ENCODE measurements around the gene ZNF853. TPM values are rescaled to one million over a fixed set of nuclear protein-coding genes. Genes with fewer than 3 reads are reported as not detected.
"Not testable (repeated sequence)": the region's sequence is repeated elsewhere in the genome, so short reads cannot be mapped to it uniquely, and the experiment has no call there.

ZNF853 gene
- total and polyA plus RNA-seq, 5 donors, result 8.2 to 20.6 (median 15.7) TPM

GRCh38 chr7:6578114-6579084 is 37.0 kb upstream of the ZNF853 start:
- intact Hi-C loops (cut with DNase I), result no loop called here
- Histone ChIP-seq H3K4me1 (ENCODE audit: control insufficient read depth, insufficient read depth, low read length) (no peaks in the 10 kb centered on the region), H3K4me3 (ENCODE audit: low read length) (no peak overlapping the region), H3K9me3 (ENCODE audit: control insufficient read depth, low read length) (no peaks in the 10 kb centered on the region), H3K27ac (ENCODE audit: low read length) (peak overlapping the region; percentile 86), H3K27me3 (ENCODE audit: control insufficient read depth, insufficient read depth) (no peaks in the 10 kb centered on the region)
- WGBS, result 78% methylated on average over 18 of the region's 18 CpGs
- ATAC-seq, result no peak
- peak in 2 of 3 donors; percentile 28 to 65 for DNase-seq

- ATAC-seq, result no peak
- WGBS, result 90% methylated on average over 4 of the region's 4 CpGs
- Histone ChIP-seq H3K27me3 (ENCODE audit: control insufficient read depth, insufficient read depth) (no peaks in the 10 kb centered on the region), H3K27ac (ENCODE audit: low read length) (no peak overlapping the region), H3K4me1 (ENCODE audit: control insufficient read depth, insufficient read depth, low read length) (no peaks in the 10 kb centered on the region), H3K4me3 (ENCODE audit: low read length) (no peak overlapping the region), H3K9me3 (ENCODE audit: control insufficient read depth, low read length) (no peaks in the 10 kb centered on the region)
- peak in 2 of 3 donors; percentile 7 to 24 for DNase-seq
- intact Hi-C loops (cut with DNase I), result no loop called here
These were observed 36.0 kb upstream of the ZNF853 start for GRCh38 chr7:6579446-6579845.

DNA sequence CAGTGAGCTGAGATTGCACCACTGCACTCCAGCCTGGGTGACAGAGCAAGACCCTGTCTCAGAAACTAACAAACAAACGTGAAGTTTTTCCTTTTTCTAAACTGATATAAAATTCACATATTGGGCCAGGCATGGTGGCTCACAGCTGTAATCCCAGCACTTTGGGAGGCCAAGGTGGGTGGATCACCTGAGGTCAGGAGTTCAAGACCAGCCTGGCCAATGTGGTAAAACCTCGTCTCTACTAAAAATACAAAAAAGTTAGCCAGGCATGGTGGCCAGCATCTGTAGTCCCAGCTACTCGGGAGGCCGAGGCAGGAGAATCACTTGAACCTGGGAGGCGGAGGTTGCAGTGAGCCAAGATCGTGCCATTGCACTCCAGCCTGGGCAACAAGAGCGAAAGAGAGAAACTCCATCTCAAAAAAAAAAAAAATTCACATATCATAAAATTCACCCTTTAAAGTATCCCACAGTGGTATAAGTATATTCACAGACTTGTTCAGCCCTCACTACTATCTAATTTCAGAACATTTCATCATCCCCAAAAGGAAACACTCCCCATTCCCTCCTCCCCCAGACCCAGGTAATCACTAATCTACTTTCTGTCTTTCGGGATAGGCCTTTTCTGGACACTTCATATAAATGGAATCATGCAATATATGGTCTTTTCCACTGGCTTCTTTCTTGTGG is 29.5 kb upstream of the ZNF853 start:
- H3K27ac ChIP-seq (ENCODE audit: low read length); H3K27me3 ChIP-seq (ENCODE audit: control insufficient read depth, insufficient read depth); intact Hi-C loops (cut with DNase I); H3K4me3 ChIP-seq (ENCODE audit: low read length); H3K4me1 ChIP-seq (ENCODE audit: control insufficient read depth, insufficient read depth, low read length); H3K9me3 ChIP-seq (ENCODE audit: control insufficient read depth, low read length); ATAC-seq; DNase-seq: not testable (repeated sequence)
- 89% methylated on average over 8 of the region's 8 CpGs for WGBS

DNA sequence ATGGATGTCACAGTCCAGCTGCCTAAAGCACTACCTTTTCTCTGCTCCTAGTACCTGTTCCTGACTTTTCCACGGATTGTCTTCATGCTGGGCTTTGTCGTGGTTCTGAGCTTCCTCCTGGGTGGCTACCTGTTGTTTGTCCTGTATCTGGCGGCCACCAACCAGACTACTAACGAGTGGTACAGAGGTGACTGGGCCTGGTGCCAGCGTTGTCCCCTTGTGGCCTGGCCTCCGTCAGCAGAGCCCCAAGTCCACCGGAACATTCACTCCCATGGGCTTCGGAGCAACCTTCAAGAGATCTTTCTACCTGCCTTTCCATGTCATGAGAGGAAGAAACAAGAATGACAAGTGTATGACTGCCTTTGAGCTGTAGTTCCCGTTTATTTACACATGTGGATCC is 26.8 kb upstream of the ZNF853 start:
- no peak for ATAC-seq
- intact Hi-C loops (cut with DNase I), result no loop called here
- peak in 2 of 3 donors; percentile 51 to 65 for DNase-seq
- WGBS, result 74% methylated on average over 9 of the region's 9 CpGs
- Histone ChIP-seq H3K27ac (ENCODE audit: low read length) (no peak overlapping the region), H3K27me3 (ENCODE audit: control insufficient read depth, insufficient read depth) (no peaks in the 10 kb centered on the region), H3K4me3 (ENCODE audit: low read length) (no peak overlapping the region), H3K4me1 (ENCODE audit: control insufficient read depth, insufficient read depth, low read length) (no peaks in the 10 kb centered on the region), H3K9me3 (ENCODE audit: control insufficient read depth, low read length) (no peaks in the 10 kb centered on the region)

DNA sequence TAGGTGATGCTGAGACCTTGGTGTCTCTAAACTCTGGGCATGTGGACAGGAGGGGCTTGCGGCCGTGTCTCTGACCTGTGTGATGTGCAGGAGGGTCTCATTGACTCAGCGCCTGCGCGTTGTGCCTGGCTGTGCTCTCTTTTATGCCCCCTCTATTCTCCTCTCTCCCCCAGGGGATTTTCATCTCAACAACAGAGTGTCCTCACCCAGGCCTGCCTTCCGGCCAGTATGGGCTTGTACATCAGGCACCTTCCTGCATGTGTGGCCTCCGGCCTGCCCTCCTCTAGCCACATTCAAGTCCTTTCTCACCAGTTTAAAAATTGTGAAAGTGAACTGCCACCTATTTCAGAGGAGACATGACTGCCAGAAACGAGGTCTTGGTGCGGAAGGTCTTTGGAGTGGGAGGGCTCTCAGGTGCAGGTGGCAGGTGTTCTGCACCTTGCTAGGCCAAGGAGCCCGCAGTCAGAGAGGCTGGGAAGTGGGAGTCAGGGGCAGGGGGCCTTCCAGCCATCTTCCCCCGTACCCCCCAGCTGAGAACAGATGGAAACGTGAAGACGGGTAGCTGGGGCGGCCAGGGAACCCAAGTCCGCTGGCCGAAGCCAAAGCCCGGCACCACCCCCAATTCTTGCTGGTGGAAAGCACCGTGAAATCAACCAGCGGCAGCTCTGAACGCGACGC is 26.1 kb upstream of the ZNF853 start:
- 45% methylated on average over 22 of the region's 22 CpGs for WGBS
- Histone ChIP-seq H3K9me3 (ENCODE audit: control insufficient read depth, low read length) (no peaks in the 10 kb centered on the region), H3K27me3 (ENCODE audit: control insufficient read depth, insufficient read depth) (no peaks in the 10 kb centered on the region), H3K27ac (ENCODE audit: low read length) (no peak overlapping the region), H3K4me3 (ENCODE audit: low read length) (peak overlapping the region; percentile 90), H3K4me1 (ENCODE audit: control insufficient read depth, insufficient read depth, low read length) (no peaks in the 10 kb centered on the region)
- intact Hi-C loops (cut with DNase I), result no loop called here
- DNase-seq, result peak in 2 of 3 donors; percentile 23 to 40
- ATAC-seq, result peak; percentile 8 to 16

DNA sequence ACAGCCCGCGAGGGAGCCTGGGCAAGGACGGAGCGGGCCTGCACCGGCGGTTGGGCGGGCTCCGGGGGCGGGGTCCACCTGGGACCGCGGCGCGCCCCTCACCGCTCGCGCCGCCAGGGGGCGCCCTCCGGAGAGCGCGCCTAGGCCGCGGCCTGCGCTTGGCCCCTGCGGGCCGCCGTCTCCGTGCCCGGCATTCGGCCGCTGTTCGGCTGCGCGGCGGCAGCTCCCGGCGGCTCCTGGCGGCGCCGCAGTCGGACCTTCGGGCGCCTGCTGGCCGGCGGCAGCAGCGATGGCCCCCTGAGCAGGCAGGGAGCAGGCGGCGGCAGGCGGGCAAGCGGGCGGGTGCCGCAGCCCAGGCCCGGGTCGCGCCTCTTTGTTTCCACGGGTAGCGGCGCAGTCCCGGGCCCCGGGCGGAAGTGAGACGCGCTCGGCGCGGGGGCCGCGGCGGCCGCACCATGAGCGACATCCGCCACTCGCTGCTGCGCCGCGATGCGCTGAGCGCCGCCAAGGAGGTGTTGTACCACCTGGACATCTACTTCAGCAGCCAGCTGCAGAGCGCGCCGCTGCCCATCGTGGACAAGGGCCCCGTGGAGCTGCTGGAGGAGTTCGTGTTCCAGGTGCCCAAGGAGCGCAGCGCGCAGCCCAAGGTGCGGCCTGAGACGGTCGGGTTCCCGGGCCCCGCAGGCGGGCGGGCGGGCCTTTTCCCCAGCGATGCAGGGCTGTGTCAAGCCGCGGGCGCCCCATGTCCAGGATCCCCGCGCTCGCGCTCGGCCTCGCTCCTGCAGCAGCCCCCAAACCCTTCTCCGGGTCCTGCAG is 25.4 kb upstream of the ZNF853 start, which contains the start of gene INTS15:
TSS of gene INTS15 (plus strand) at position 193 of the 816 bp plus-strand sequence. CDS start at position 456, 263 bp downstream.
- H3K4me1 ChIP-seq (ENCODE audit: control insufficient read depth, insufficient read depth, low read length), result no peaks in the 10 kb centered on the region
- H3K27me3 ChIP-seq (ENCODE audit: control insufficient read depth, insufficient read depth), result no peaks in the 10 kb centered on the region
- WGBS, result under 1% methylated on average over 107 of the region's 107 CpGs
- ATAC-seq, result peak; percentile 95
- peak; percentile 79 to 92 (median 90) for DNase-seq
- peak within 1 kb of the TSS; percentile 90 for H3K27ac ChIP-seq (ENCODE audit: low read length)
- peak within 1 kb of the TSS; percentile 90 for H3K4me3 ChIP-seq (ENCODE audit: low read length)
- intact Hi-C loops (cut with DNase I), result no loop called here
- H3K9me3 ChIP-seq (ENCODE audit: control insufficient read depth, low read length), result no peaks in the 10 kb centered on the region

DNA sequence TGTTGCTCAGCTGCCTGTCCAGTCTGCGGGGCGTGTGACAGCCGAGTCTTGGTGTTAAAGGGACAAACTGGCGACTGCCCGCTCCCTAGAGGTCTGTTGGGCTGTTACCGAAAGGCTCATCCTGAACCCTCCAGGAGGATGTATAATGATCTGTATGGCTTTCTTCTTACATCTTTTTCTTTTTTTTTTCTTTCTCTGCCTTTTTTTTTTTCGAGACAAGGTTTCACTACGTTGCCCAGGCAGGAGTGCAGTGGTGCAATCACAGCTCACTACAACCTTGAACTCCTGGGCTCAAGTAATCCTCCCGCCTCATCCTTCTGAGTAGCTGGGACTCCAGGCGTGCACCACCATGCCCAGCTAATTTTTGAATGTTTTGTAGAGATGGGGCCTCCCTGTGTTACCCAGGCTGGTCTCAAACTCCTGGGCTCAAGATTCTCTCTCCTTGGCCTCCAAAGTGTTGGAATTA is 24.7 kb upstream of the ZNF853 start:
- 9% methylated on average over 10 of the region's 10 CpGs for WGBS
- Histone ChIP-seq H3K27me3 (ENCODE audit: control insufficient read depth, insufficient read depth) (no peaks in the 10 kb centered on the region), H3K27ac (ENCODE audit: low read length) (peak overlapping the region; percentile 58), H3K9me3 (ENCODE audit: control insufficient read depth, low read length) (no peaks in the 10 kb centered on the region), H3K4me1 (ENCODE audit: control insufficient read depth, insufficient read depth, low read length) (no peaks in the 10 kb centered on the region), H3K4me3 (ENCODE audit: low read length) (peak overlapping the region; percentile 90)
- intact Hi-C loops (cut with DNase I), result no loop called here
- ATAC-seq (no peak), DNase-seq (no peak)

DNA sequence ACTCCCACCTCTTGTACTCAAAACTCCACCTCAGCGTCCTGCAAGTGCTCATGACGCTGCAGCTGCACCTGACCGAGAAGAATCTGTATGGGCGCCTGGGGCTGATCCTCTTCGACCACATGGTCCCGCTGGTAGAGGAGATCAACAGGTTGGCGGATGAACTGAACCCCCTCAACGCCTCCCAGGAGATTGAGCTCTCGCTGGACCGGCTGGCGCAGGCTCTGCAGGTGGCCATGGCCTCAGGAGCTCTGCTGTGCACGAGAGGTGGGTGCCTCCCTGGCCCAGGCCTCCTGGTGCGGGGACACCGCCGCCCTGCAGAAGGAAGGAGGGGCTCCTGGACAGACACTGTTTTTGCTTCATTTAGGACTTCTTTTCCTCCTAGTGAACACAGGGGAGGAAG is 15.3 kb upstream of the ZNF853 start:
- WGBS, result 94% methylated on average over 15 of the region's 15 CpGs
- no peaks in the 10 kb centered on the region for H3K27me3 ChIP-seq (ENCODE audit: control insufficient read depth, insufficient read depth)
- DNase-seq (peak in 1 of 3 donors; percentile 55), ATAC-seq (no peak)
- no peak overlapping the region for H3K4me3 ChIP-seq (ENCODE audit: low read length)
- no peaks in the 10 kb centered on the region for H3K9me3 ChIP-seq (ENCODE audit: control insufficient read depth, low read length)
- intact Hi-C loops (cut with DNase I), result no loop called here
- H3K4me1 ChIP-seq (ENCODE audit: control insufficient read depth, insufficient read depth, low read length), result no peaks in the 10 kb centered on the region
- no peak overlapping the region for H3K27ac ChIP-seq (ENCODE audit: low read length)

GRCh38 chr7:6604458-6604857 is 11.0 kb upstream of the ZNF853 start:
- no peaks in the 10 kb centered on the region for H3K4me1 ChIP-seq (ENCODE audit: control insufficient read depth, insufficient read depth, low read length)
- H3K4me3 ChIP-seq (ENCODE audit: low read length), result no peak overlapping the region
- no peak overlapping the region for H3K27ac ChIP-seq (ENCODE audit: low read length)
- ATAC-seq (no peak), DNase-seq (peak in 1 of 3 donors; percentile 10)
- intact Hi-C loops (cut with DNase I), result no loop called here
- WGBS, result 89% methylated on average over 10 of the region's 10 CpGs
- H3K27me3 ChIP-seq (ENCODE audit: control insufficient read depth, insufficient read depth), result no peaks in the 10 kb centered on the region
- no peaks in the 10 kb centered on the region for H3K9me3 ChIP-seq (ENCODE audit: control insufficient read depth, low read length)

Measured in right cardiac atrium (tissue), 5 donors.